ENCODE results near the gene C20orf144. TPM values are rescaled to one million over a fixed set of nuclear protein-coding genes. Genes with fewer than 3 reads are reported as not detected.
"Not testable (repeated sequence)": the region's sequence is repeated elsewhere in the genome, so short reads cannot be mapped to it uniquely, and the experiment has no call there.

C20orf144 gene
- polyA plus RNA-seq, 3 donors: 0.26 to 0.49 (median 0.43) TPM

GRCh38 chr20:33689973-33690372 is 27.8 kb downstream of the C20orf144 start:
- DNase-seq: no peak

DNA sequence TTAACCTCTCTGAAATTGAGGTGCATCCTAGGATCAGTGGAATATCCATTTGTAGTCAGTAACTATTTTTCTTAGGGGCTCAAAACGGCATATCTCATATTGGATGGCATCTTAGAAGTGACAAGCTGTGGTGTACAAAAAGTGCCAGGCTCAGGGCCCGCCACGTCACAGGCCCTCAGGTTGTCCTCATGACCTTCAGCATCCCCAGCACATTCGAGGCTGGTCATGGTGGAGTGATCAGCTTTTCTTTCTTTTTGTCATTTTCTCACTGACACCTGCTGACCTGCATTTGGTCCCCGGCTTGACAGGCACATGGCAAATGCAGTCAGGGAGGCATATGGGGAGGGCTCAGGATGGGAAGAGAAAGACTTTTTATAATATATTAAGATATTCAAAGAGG is 31.2 kb downstream of the C20orf144 start:
- no peak for DNase-seq

DNA sequence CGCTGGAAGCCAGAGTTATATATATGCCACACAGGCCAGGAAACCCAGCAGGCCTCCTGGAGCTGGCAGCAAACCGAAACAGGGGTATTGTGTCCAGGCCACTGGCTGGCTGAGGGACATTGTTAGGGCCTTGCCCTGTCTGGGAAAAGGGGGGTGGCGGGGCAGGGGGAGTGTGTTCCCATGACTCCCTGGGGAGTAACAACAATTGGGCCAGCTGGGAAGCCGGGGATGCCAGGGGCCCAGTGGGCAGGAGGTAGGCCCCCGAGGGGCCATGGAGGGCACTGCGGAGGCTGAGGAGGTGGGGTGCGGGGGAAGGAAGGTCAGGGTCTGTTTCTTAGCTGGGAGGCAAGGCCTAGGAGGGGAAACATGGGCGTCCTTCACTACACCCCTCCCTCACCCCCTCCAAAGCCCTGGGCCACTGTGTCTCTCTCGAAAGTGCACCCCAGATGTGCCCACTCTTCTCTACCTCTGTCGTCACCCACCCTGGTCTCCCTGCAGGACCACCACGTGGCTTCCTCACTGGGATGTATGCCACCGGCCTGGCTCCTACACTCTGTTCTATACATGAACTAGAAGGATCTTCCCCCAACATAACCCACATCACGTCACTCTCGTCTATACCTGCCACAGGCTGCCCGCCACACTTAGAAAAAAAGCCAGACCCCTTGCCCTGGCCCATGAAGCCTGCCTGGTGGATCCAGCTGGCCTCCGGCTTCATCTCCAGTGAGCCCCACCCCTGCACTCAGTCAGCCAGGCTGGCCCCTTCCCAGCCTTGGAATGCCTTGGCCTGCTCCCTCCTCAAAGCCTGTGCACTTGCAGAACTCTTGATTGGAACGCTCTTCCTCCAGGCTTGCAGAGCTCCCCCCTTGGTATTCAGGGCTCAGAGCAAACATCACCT is 31.9 kb downstream of the C20orf144 start:
- DNase-seq: no peak

DNA sequence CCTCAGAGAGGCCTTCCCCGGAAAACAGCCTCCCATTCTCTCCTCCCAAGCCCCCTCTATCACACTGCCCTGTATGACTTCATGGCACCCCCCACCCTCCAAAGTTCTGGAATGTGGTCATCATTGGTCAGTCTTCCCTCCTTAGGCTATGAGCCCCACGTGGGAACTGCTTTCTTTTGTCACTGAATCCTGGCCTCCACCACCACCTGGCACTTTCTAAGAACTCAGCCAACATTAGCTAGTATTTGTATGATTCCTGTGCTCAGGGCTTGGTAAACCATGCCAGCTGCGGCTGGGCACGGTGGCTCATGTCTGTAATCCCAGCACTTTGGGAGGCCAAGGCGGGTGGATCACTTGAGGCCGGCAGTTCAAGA is 32.5 kb downstream of the C20orf144 start:
- no peak for DNase-seq

- no peak for DNase-seq
Observed at GRCh38 chr20:33696448-33696847, 34.3 kb downstream of the C20orf144 start.

DNA sequence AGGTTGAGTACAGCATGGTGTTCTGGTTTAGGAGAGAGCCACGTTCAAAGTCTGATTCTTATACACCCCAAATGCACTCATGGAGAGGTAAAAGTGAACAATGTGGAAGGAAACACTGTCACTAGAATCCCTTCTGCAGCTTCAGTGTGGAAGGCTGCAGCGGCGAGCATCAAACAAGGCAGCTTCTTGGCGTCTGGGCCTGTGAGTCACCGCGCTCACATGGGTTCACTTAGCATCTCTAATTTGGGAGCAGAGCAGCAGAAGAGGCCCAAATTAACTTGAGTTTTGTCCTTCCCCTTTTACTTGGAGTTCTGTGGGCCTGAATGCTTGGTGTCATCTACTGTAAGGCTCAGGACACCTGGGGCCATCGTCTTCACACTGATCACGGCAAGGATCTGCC is 35.0 kb downstream of the C20orf144 start:
- no peak for DNase-seq

- not testable (repeated sequence) for DNase-seq
Observed at GRCh38 chr20:33698966-33699365, 36.8 kb downstream of the C20orf144 start.

- DNase-seq: not testable (repeated sequence)
Observed at GRCh38 chr20:33700696-33701441, 38.7 kb downstream of the C20orf144 start.

- no peak for DNase-seq
Observed at GRCh38 chr20:33701629-33702450, 39.7 kb downstream of the C20orf144 start.

DNA sequence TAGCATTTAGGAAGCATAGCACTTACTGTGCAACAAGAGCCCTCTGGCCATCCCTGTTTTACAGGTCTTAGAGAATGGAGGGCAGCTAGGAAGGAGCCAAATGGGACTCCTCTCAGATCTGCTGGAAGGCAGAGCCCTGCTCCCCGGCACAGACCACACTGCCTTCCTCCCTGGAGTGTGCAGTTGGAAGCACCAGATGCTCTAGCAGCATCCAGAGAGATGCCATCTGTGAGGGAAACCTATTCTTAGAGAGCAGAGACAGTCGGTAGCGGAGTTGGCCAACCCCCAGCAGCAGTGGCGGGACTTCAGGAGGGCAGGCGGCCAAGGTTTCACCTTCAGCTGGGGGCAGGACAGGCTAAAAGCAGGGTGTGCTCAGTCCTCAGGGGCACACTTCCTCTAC is 40.7 kb downstream of the C20orf144 start:
- DNase-seq: no peak

- no peak for DNase-seq
Observed at GRCh38 chr20:33703498-33704137, 41.5 kb downstream of the C20orf144 start.

DNA sequence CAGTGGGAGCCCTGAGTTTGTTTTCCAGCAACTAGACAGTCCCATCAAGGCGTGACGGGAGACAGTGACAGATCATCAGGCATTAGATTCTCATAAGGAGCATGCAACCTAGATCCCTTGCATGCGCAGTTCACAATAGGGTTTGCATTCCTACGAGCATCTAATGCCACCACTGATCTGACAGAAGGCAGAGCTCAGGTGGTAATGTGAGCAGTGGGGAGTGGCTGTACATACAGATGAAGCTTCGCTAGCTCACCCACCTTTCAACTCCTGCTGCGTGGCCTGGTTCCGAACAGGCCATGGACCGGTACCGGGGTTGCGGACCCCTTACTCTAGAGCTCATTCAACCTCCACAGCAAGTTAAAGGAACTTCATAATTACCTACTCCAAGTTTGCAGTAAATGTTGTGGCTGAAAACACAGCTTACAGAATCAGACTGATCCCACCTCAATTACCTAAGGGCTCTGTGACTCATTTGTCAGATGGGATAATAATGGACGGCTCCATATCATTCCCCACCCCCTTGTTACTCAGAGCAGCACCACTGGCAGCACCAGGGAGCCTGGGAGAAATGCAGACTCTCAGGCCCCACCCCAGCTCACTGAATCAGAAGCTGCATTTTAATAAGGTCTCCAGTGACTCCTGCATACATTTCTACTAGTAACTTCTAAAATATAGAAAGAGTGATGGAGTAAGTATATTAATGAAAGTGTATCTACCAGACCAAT is 42.2 kb downstream of the C20orf144 start:
- DNase-seq: no peak

DNA sequence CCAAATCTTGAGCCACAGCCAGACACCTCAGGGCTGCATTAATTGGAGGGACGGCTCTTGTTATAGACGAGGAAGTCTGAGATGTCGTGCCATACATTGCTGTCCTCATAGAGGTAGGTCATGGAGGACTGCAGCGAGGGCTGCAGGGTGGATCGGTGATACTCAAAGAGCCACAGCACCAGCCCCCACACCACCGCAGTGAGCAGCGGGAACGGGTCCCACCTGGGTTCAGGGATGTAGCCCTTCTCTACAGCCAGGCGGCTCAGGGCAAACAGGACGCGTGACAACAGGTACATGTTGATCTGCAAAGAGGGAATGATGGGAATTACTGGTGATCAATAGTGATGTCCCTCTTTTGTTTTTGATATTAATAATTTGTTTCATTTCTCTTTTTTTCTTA is 45.5 kb downstream of the C20orf144 start:
- DNase-seq: no peak

DNA sequence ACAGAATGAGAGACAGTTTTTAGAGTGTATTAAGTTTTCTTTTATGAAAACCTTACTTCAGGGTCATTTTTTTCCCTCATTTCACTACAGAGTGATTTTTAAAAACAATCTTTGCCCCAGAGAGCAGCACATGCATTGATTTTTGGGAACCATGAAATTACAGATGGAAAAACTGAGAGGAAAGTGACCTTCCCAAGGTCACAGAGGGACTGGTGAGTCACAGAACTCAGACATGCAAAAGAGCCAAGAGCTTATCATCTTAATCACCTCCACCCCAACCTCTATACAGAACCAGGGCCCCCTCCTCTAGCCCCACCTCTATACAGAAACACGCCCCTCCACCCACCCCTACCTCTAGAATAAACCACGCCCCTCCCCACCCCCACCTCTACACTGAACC is 47.3 kb downstream of the C20orf144 start:
- no peak for DNase-seq

DNA sequence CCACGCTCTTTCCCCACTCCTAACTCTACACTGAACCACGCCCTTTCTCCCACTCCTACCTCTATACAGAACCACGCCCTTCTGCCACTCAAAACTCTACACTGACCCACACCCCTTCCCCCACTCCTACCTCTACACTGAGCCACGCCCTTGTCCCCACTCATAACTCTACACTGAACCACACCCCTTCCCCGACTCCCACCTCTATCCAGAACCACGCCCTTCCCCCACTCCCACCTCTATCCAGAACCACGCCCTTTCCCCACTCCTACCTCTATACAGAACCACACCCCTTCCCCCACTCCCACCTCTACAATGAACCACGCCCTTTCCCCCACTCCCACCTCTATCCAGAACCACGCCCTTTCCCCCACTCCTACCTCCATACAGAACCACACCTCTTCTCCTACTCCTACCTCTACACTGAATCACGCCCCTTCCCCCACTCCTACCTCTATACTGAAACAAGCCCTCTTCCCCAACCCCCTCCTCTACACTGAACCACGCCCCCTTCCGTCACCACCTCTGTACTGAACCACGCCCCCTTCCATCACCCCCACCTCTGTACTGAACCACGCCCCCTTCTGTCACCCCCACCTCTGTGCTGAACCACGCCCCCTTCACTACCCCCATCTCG is 47.9 kb downstream of the C20orf144 start:
- DNase-seq: no peak

- DNase-seq: no peak
Observed at GRCh38 chr20:33710681-33711445, 48.7 kb downstream of the C20orf144 start.

DNA sequence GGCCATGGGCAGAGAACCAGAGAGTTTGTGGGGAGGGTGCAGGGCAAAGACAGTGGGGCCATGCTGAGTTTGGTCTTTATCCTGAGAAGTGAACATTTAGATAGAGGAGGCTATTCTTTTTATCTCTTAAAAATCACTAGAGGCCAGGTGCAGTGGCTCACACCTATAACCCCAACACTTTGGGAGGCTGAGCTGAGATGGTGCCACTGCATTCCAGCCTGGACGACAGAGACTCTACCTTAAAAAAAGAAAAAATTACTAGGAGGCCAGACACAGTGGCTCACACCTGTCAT is 49.3 kb downstream of the C20orf144 start:
- DNase-seq: no peak

All from renal pelvis (tissue), 4 donors.